DMS 273 treated with DMSO at 0.1 percent for 48 hours (cell line): ENCODE results near the gene SPACA6.

Experiments used
- DNase-seq: peaks from one replicate; lab custom pipeline; 2025; lab: John Stamatoyannopoulos, UW

The SPACA6 gene

GRCh38 chr19:51688671-51689571 lies 4.2 kb upstream of the SPACA6 start:
- DNase-seq: no peak

- DNase-seq: no peak
These were observed 3.2 kb upstream of the SPACA6 start for GRCh38 chr19:51689751-51690453.

DNA sequence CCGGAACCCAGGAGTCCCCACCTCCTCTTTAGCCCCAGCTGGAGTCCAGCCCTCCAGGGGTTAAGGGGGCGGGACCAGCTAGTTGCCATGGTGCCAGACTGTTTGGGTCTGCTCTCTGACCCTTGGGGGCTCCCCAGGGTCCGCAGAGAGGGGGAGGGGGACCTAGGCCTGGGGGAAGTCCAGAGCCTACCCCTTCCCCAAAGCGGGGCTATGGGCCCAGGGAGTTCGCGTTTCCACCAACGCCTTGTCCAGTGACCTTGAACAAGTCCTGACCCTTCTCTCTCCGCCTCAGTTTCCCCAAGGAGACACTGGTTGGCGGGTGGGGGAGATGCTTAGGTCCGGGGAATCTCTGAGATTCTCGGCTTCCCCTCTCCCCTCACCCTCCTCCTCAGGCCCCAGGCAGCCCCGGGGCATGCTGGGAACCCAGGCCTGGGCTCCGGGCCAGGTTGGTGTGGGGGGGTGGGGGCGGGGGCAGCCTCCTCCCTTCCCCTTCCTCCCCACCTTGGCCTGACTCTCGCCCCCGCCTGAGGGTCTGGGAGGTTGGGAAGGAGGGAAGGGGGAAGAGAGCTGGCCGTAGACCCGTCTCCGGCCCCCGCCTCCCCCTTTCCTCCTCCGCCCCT lies 2.6 kb upstream of the SPACA6 start:
- DNase-seq: no peak

DNA sequence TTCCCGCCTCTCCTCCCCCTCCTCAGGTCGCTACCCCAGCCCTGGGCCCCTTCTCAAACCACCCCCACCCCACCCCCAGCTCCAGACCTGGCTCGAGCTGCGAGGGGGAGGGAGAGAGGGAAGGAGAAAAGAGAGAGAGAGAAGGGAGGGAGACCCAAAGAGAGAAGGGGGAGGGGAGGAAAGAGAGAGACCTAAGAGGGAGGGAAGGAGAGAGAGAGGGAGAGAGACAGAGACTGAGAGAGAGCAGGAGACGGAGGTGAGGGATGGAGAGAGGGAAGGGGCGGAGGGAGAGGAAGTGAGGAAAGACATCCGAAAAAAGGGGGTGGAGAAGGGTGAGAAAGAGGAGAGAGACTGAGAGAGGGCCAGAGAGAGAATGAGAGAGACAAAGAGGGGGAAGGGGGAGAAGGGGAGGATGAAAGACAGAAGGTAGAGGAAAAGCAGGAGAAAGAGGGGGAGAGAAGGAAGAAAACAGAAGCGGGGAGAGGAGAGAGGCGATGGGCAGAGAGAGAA lies 2.0 kb upstream of the SPACA6 start:
- no peak for DNase-seq

- DNase-seq: no peak
These were observed 1.3 kb upstream of the SPACA6 start for GRCh38 chr19:51691584-51692428.

DNA sequence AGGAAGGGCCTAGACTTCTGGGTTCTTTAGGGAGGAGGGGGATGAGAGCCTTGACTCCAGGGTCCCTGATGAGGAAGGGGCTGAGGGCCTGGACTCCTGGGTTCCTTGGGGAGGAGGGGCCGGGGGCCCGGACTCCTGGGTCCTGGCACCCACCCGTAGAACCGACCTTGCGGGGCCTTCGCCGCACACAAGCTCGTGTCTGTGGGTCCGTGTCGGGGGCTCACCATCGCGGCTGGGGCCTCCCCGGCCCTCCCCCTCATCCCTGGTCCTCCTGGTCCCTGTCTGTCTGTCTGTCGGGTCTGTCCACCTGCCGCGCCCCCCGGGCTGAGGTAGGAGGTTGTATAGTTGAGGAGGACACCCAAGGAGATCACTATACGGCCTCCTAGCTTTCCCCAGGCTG lies 662 bp upstream of the SPACA6 start:
- DNase-seq: no peak

DNA sequence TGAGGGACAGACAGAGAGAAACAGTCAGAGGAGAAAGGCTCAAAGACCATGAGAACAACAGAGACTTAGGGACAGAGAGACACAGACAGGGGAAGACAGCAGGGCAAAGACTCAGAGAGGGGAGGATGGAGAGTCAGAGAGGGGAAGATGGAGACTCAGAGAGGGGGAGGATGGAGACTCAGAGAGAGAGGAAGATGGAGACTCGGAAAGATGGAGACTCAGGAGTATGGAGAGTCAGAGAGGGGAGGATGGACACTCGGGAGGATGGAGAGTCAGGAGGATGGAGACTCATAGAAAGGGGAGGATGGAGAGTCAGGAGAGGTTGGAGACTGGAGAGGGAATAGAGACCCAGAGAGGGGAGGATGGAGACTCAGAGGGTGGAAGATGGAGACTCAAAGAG lies 689 bp downstream of the SPACA6 start:
- DNase-seq: no peak

- DNase-seq: no peak
These were observed 1.4 kb downstream of the SPACA6 start for GRCh38 chr19:51694318-51695085.

GRCh38 chr19:51695088-51695487 lies 2.0 kb downstream of the SPACA6 start:
- DNase-seq: no peak

- no peak for DNase-seq
These were observed 2.7 kb downstream of the SPACA6 start for GRCh38 chr19:51695702-51696315.

GRCh38 chr19:51696606-51697005 lies 3.5 kb downstream of the SPACA6 start:
- DNase-seq: no peak

DNA sequence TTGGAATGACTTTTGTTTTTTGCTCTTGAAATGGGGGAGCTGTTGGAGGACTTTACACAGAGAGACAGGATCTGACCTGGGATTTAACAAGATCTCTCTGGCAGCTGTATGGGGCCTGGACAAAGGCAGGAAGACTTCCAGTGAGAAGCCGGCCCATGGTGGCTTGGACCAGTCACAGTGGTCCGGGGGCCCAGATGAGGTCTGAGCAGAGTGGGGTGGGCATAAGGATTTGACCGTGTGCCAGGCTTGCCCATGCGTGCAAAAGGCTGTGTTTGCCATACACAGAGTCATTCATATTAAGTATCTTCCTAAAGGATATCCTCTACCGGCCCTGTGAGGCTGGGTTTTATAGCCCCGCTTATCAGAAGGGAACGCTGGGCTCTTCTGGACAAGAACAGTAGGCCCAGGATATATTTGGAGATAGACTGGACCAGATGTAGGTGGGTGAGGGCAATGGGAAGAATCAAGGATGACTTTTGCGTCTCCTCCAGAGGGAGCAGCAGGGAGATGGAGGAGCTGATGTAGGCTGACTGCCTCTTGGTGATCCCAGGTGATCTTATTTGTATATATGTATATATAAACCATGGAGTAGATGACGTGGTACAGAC lies 4.1 kb downstream of the SPACA6 start:
- DNase-seq: no peak

DNA sequence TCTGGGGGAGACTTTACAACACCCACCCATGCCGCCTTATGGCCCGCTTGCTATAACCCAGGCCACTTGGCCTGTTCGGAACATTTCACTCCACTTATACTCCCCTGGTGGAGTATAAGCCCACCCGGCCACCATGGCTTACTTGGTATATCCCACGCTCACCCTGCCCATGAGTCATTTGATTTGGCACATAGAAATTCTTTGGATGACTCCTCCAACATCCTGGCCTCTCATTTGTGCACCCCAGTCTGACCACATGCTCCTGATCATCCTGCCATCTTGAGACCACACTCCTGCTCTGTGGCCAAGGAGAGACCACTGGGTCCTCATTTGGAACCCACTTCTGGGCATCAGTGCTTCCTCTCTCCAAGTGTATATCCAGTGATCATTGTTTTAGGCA lies 5.2 kb downstream of the SPACA6 start:
- no peak for DNase-seq

GRCh38 chr19:51699170-51699569 lies 6.0 kb downstream of the SPACA6 start:
- no peak for DNase-seq

- no peak for DNase-seq
These were observed 8.5 kb downstream of the SPACA6 start for GRCh38 chr19:51701468-51702100.

GRCh38 chr19:51702103-51702824 lies 9.1 kb downstream of the SPACA6 start:
- no peak for DNase-seq

DNA sequence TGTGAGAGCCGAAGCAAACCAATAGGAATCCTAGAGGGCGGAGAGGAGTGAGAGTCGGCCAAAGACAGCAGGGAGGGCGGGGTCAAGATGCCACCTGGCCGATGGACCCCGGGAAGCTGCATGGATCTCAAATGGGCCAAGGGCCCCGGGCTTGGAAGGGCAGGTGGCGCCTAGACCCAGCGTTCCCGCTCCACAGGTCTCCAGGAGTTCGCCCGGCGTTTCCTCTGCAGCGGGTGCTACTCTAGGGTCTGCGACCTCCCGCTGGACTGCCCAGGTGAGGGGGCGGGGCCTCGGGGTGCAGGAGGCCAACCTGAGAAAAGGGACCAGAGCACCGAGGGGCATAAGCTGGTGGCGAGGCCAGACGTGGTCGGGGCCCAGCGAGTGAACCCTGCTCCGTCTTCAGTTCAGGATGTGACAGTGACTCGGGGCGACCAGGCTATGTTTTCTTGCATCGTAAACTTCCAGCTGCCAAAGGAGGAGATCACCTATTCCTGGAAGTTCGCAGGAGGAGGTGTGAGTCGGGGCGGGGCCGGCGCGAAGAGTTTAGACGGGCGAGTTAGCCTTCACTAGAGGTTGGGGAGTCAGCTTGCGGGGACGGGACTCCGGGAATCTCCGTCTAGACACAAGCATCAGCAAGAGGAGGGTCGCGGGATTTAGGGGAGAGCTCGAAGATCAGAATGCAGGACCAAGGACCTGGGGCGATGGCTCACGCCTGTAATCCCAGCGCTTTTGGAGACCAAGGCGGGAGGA lies 9.9 kb downstream of the SPACA6 start:
- no peak for DNase-seq
